ENCODE data around the gene PLCL1.

Gene PLCL1

DNA sequence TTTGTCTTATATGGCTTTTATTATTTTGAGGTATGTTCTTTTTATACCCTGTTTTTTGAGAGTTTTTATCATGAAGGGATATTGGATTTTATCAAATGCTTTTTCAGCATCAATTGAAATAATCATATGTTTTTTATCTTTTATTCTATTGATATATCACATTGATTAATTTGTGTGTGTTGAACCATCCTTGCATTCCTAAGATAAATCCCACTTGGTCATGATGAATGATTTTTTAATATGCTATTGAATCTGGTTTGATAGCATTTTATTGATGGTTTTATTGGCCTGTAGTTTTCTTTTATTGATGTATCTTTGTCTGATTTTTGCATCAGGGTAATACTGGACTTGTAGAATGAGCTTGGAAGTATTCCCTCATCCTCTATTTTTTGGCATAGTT lies 160.3 kb downstream of the PLCL1 start:
- no peak for DNase-seq

DNA sequence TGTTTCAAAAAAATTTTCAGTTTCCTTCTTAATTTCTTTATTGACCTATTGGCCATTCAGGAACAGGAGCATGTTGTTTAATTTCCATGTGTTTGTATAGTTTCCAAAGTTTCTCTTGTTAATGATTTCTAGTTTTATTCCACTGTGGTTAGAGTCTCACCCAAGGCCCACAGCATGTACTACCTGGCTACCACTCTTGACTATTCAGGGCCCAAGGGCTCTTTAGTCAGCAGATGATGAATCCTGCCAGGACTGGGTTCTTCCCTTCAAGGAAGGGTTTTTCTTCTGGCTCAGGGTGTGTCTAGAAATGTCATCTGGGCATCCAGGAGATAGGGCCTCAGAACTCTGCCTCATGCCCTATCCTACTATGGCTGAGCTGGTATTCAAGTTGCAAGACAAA lies 161.4 kb downstream of the PLCL1 start:
- no peak for DNase-seq

GRCh38 chr2:197969391-197969893 lies 165.0 kb downstream of the PLCL1 start:
- DNase-seq: no peak

- DNase-seq: no peak
These were observed 167.7 kb downstream of the PLCL1 start for GRCh38 chr2:197972061-197972460.

DNA sequence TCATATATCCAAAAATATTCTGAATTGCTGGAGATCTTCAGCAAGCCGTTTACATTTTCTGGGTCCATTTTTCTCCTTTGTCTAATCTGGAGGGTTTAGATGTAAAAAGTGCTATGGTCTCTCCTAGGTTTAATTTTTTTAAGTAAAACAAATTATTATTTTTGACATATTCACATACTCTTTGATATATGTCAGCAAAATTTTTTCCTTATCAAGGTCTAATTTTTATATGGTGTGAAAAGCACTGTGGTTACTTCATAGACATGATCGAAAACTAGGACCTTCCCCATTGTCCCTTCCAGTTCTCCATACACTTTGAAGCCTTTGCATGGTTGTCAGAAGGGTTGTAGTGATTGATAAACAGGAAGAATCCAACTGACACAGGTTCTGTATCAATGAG lies 168.2 kb downstream of the PLCL1 start:
- no peak for DNase-seq

DNA sequence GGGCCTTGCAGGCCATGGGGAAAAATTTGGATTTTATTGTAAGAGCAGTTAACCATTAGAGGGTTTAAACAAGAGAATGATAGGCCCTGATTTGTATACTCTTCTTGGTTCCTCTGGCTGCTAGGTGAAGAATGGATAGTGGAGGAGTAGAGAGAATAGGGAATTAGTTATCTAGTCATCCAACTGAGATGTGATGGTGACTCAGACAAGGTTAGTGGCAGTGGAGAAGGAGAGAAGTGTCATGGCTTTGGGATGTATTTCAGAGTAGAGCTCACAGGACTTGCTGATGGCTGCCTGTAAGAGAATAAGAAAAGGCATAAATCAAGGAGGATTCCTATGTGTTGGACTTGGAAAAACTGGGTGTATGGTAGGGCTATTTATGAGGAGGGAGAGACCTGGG lies 169.4 kb downstream of the PLCL1 start:
- no peak for DNase-seq

DNA sequence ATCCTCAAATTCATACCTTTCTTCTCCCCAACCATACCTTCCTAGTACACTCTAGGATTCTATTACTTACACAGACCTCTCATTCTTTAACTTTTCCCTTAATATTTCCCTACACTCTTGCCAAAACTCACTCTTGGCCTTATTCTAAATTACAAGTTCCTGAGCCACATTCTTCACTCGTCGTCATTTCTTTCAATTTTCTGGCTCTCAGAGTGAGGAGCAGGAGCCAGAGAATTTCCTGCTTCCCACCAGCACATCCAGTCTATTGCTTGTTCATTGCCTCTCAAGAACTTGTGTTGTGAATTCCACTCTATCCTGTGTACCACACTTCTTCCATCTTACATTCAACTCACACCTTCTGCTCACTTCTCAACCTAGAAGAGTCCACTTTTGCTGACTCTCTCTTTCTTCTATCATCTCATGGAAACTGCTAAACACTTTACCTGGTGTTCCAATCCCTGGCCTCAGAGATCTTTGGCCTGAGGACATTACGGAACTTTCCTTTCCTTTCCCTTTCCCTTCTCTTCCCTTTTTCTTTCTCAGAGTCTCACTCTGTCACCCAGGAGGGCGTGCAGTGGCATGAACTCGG lies 171.6 kb downstream of the PLCL1 start:
- DNase-seq: no peak

DNA sequence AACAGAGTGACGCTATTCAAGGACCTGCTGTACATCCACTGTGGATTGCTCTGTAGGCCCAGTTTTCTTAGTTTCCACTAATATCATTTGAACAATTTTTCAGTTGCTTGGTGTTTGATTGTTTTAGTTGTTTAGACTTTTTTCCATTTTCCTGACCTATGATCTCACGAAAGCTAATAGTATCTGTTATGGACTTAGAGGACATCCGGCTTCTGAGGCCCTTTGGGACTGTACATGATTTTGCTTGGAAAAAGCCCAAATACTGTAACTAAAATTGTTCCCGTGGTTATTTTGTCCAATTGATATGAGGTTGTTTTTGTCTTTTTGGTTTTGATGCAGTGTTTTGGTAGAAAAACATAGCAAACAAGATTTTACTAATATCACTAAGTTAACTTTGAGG lies 174.6 kb downstream of the PLCL1 start:
- DNase-seq: no peak

DNA sequence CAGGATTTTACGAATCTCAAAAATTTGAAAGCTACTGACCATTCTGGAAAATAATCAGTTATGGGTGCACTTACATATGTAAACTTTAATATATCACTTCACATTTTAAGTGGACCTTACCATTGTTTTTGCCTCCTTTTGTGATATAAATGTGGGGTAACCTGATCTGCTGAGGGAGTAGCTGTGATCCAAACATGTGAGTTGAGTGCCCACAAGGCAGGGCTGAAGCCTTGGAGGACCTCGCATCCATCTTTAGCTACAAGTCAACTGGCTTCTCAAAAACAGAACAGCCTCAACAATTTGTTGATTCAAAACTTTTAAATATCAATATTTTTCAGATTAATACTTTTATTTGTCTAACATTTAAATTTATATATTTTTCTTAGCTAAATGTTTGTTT lies 178.2 kb downstream of the PLCL1 start:
- no peak for DNase-seq

- DNase-seq: no peak
These were observed 180.7 kb downstream of the PLCL1 start for GRCh38 chr2:197985029-197985638.

- no peak for DNase-seq
These were observed 182.6 kb downstream of the PLCL1 start for GRCh38 chr2:197986977-197987376.

DNA sequence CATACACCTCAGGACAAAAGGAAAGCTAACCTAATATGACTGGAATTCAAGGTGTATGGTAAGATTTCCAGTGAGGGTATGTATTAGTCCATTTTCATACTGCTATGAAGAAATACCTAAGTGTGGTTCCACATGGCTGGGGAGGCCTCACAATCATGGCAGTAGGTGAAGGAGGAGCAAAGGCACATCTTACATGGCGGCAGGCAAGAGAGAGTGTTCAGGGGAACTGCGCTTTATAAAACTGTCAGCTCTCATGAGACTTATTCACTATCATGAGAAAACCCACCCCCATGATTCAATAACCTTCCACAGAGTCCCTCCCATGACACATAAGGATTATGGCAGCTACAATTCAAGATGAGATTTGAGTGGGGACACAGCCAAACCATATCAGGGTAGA lies 186.0 kb downstream of the PLCL1 start:
- DNase-seq: no peak

- no peak for DNase-seq
These were observed 188.2 kb downstream of the PLCL1 start for GRCh38 chr2:197992482-197993133.

DNA sequence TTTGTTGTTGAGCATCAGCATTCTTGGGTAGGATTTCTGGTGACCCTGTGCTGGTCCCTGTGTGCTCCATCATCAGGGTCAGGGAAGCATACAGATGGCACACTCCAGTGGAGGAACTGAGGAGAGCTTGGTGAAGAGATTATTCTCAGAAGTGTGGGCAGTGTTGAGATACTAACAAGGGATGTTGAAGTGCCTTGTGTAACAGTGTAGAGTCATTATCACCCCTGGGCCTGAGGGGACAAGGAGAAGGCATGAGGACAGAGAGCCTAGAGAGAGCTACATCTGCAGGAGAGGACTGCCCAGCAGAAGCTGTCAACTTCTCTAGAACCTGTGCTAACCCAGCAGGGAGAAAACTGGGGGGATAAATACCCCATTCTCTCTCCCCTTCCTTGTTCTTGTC lies 189.0 kb downstream of the PLCL1 start:
- no peak for DNase-seq

GRCh38 chr2:197993830-197994229 lies 189.4 kb downstream of the PLCL1 start:
- DNase-seq: no peak

DNA sequence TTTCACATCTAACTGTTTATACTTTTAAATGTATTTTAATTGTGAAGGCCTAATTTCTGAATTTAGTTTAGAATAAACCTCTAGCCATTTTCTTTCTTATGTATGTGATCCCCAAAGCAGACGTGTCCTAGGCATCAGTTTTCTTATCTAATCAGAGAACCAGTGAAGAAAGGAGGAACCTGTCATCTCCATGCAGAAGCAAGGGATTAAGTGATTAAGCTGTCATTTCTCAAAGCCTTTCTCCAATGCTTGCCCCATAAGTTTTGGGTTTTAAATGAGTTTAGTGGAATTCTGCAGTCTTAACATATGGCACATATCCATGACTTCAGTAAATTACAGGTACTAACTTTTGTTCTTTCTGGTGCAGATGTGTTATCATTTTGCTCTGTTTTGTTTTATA lies 190.4 kb downstream of the PLCL1 start:
- no peak for DNase-seq

- no peak for DNase-seq
These were observed 192.2 kb downstream of the PLCL1 start for GRCh38 chr2:197996583-197996982.

GRCh38 chr2:197997083-197997541 lies 192.7 kb downstream of the PLCL1 start:
- no peak for DNase-seq

- no peak for DNase-seq
These were observed 194.3 kb downstream of the PLCL1 start for GRCh38 chr2:197998702-197999101.

GRCh38 chr2:198000417-198000816 lies 196.0 kb downstream of the PLCL1 start:
- no peak for DNase-seq

DNA sequence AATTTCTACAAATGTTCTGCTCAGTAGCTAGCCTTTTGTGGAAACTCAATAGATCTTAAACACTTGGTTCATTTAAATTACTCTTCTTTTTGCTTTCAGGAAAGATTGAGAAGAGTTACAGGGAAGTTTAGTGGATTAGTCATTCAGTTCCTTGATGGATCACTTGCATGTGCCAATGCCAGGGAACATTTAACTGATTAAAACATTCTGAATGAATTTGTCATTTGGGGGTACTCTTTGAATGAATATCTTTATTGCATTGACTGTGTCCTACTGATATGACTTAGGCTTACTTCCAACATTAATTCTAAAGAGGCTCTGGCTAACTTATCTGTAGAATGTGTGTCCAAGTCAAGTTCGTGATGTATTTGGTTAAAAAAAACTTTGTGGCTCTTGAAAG lies 199.8 kb downstream of the PLCL1 start:
- no peak for DNase-seq

GRCh38 chr2:198004921-198005829 lies 200.8 kb downstream of the PLCL1 start:
- DNase-seq: peak in 1 of 2 donors; percentile 53

GRCh38 chr2:198006733-198007132 lies 202.3 kb downstream of the PLCL1 start:
- no peak for DNase-seq

Data from CD4-positive, alpha-beta T cell treated with Interferon alpha-2 for 1 hour (primary cell).